Measurements from ENCODE around the gene SGCE. TPM values are rescaled to one million over a fixed set of nuclear protein-coding genes. Genes with fewer than 3 reads are reported as not detected.

Gene SGCE
- total and polyA plus RNA-seq, 10 donors = 9.6 to 93.7 (median 45.0) TPM

GRCh38 chr7:94634502-94634901, 21.4 kb downstream of the SGCE start:
- intact Hi-C loops (cut with DNase I; ENCODE audit: low total_unique reads) = no loop called here
- H3K27me3 ChIP-seq (replicated peaks in 1 of 7) = no peaks in the 10 kb centered on the region
- WGBS, 5 donors = 92 to 97% (median 93%) methylated on average over 6 of the region's 6 CpGs

DNA sequence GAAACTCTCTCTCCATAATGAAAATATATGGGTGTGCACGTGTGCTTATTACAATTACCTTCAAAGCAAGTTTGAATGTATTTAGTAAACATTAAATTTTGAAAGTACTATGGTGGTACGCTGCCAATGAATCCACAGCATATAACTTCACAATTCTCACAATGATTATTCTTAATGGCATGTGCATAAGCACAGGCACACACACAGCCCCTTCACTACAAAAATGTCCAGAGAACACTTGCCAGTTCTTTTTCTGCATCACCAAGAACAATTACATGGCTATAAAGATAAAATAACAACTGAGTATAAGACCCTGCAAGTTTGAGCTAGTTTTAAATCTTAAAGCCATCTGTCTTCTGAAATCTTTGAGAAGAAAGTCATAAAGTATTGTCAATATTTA, 22.2 kb downstream of the SGCE start:
- Histone ChIP-seq H3K4me3 (no peak overlapping the region), H3K27me3 (replicated peaks in 1 of 7) (no peaks in the 10 kb centered on the region), H3K36me3 (no peaks in the 10 kb centered on the region), H3K4me1 (no peaks in the 10 kb centered on the region), H3K9me3 (no peaks in the 10 kb centered on the region), H3K27ac (no peak overlapping the region)
- intact Hi-C loops (cut with DNase I; ENCODE audit: low total_unique reads) = no loop called here
- DNase-seq = no peak
- TF ChIP-seq POLR2A (IDR thresholded peaks at IDR 0.05) (no peak), POLR2AphosphoS5 (IDR thresholded peaks at IDR 0.05) (no peak)
- TF ChIP-seq, protein P1, sequence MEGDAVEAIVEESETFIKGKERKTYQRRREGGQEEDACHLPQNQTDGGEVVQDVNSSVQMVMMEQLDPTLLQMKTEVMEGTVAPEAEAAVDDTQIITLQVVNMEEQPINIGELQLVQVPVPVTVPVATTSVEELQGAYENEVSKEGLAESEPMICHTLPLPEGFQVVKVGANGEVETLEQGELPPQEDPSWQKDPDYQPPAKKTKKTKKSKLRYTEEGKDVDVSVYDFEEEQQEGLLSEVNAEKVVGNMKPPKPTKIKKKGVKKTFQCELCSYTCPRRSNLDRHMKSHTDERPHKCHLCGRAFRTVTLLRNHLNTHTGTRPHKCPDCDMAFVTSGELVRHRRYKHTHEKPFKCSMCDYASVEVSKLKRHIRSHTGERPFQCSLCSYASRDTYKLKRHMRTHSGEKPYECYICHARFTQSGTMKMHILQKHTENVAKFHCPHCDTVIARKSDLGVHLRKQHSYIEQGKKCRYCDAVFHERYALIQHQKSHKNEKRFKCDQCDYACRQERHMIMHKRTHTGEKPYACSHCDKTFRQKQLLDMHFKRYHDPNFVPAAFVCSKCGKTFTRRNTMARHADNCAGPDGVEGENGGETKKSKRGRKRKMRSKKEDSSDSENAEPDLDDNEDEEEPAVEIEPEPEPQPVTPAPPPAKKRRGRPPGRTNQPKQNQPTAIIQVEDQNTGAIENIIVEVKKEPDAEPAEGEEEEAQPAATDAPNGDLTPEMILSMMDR (IDR thresholded peaks at IDR 0.05 in 8 of 11, conservative IDR thresholded peaks at IDR 0.05 in 3 of 11) = no peak
- WGBS, 5 donors = 82 to 96% (median 88%) methylated on average over 2 of the region's 2 CpGs

More at GRCh38 chr7:94634502-94634901, 21.4 kb downstream of the SGCE start:
- Histone ChIP-seq H3K4me1 (no peaks in the 10 kb centered on the region), H3K36me3 (no peaks in the 10 kb centered on the region), H3K27ac (no peak overlapping the region), H3K9me3 (no peaks in the 10 kb centered on the region), H3K4me3 (no peak overlapping the region)
- no peak for TF ChIP-seq POLR2AphosphoS5 (IDR thresholded peaks at IDR 0.05)
- TF ChIP-seq, protein P1 (IDR thresholded peaks at IDR 0.05 in 8 of 11, conservative IDR thresholded peaks at IDR 0.05 in 3 of 11) = no peak
- no peak for TF ChIP-seq POLR2A (IDR thresholded peaks at IDR 0.05)
- DNase-seq = no peak

- Histone ChIP-seq H3K4me3 (no peak overlapping the region), H3K27me3 (replicated peaks in 1 of 7) (no peaks in the 10 kb centered on the region), H3K27ac (no peak overlapping the region), H3K9me3 (no peaks in the 10 kb centered on the region), H3K4me1 (no peaks in the 10 kb centered on the region), H3K36me3 (no peaks in the 10 kb centered on the region)
- TF ChIP-seq POLR2AphosphoS5 (IDR thresholded peaks at IDR 0.05) (no peak), POLR2A (IDR thresholded peaks at IDR 0.05) (no peak)
- TF ChIP-seq, protein P1 (IDR thresholded peaks at IDR 0.05 in 8 of 11, conservative IDR thresholded peaks at IDR 0.05 in 3 of 11) = no peak
- intact Hi-C loops (cut with DNase I; ENCODE audit: low total_unique reads) = no loop called here
- 94 to 98% (median 96%) methylated on average over 4 of the region's 4 CpGs for WGBS, 5 donors
- no peak for DNase-seq
Observed at GRCh38 chr7:94633014-94633341, 23.0 kb downstream of the SGCE start.

GRCh38 chr7:94632338-94633013, 23.5 kb downstream of the SGCE start:
- Histone ChIP-seq H3K27ac (no peak overlapping the region), H3K4me3 (no peak overlapping the region), H3K36me3 (no peaks in the 10 kb centered on the region), H3K9me3 (no peaks in the 10 kb centered on the region), H3K27me3 (replicated peaks in 1 of 7) (no peaks in the 10 kb centered on the region), H3K4me1 (no peaks in the 10 kb centered on the region)
- intact Hi-C loops (cut with DNase I; ENCODE audit: low total_unique reads) = no loop called here
- WGBS, 5 donors = 56 to 64% (median 61%) methylated on average over 5 of the region's 5 CpGs
- TF ChIP-seq, protein P1 (IDR thresholded peaks at IDR 0.05 in 8 of 11, conservative IDR thresholded peaks at IDR 0.05 in 3 of 11) = no peak
- TF ChIP-seq POLR2AphosphoS5 (IDR thresholded peaks at IDR 0.05) (no peak), POLR2A (IDR thresholded peaks at IDR 0.05) (no peak)
- no peak for DNase-seq
